Right renal pelvis (tissue), 4 donors: ENCODE data around the gene RBBP8. TPM values are rescaled to one million over a fixed set of nuclear protein-coding genes. Genes with fewer than 3 reads are reported as not detected.

Source experiments
- DNase-seq, 4 donors: peaks; one replicate each; pipeline ENCODE4 v3.0.0-alpha.2; 2013; ENCODE audit warnings: low read depth in 4 of 4, low spot score in 3 of 4, missing footprints in 1 of 4
- polyA plus RNA-seq, 4 donors: library from polyadenylated mRNA; unstranded; fragments of 120-200 nt; gene quantifications; one replicate each; pipeline ENCODE4 v1.2.1, GENCODE V29; 2013; ENCODE audit not compliant: insufficient read length in 4 of 4

RBBP8 gene
- polyA plus RNA-seq, 4 donors, result 51.2 to 60.1 (median 57.1) TPM

- DNase-seq, result no peak
These were observed 125.8 kb downstream of the RBBP8 start for GRCh38 chr18:23058746-23059415.

GRCh38 chr18:23059541-23060465 lies 126.7 kb downstream of the RBBP8 start:
- DNase-seq, result no peak

GRCh38 chr18:23062011-23062410 lies 128.9 kb downstream of the RBBP8 start:
- no peak for DNase-seq

GRCh38 chr18:23063502-23063901 lies 130.4 kb downstream of the RBBP8 start:
- DNase-seq, result no peak

- no peak for DNase-seq
These were observed 132.2 kb downstream of the RBBP8 start for GRCh38 chr18:23065234-23065806.

GRCh38 chr18:23066060-23066459 lies 132.9 kb downstream of the RBBP8 start:
- DNase-seq, result no peak

GRCh38 chr18:23066504-23067039 lies 133.4 kb downstream of the RBBP8 start:
- no peak for DNase-seq

- no peak for DNase-seq
These were observed 134.1 kb downstream of the RBBP8 start for GRCh38 chr18:23067236-23067635.

GRCh38 chr18:23068011-23068410 lies 134.9 kb downstream of the RBBP8 start:
- DNase-seq, result no peak

GRCh38 chr18:23068570-23069310 lies 135.6 kb downstream of the RBBP8 start:
- DNase-seq, result no peak

GRCh38 chr18:23069481-23069880 lies 136.4 kb downstream of the RBBP8 start:
- DNase-seq, result no peak

- no peak for DNase-seq
These were observed 136.8 kb downstream of the RBBP8 start for GRCh38 chr18:23069898-23070297.

GRCh38 chr18:23071285-23071684 lies 138.2 kb downstream of the RBBP8 start:
- DNase-seq, result no peak

- DNase-seq, result no peak
These were observed 139.0 kb downstream of the RBBP8 start for GRCh38 chr18:23072079-23072478.

GRCh38 chr18:23073996-23074606 lies 141.0 kb downstream of the RBBP8 start:
- no peak for DNase-seq

Other genes starting within 250 kb of the RBBP8 start
- gene CABLES1, start 202.2 kb downstream of the RBBP8 start, polyA plus RNA-seq, result 10 to 100 TPM; 24.0 to 27.9 (median 25.8) TPM